ENCODE measurements around the gene ATXN10.

DNA sequence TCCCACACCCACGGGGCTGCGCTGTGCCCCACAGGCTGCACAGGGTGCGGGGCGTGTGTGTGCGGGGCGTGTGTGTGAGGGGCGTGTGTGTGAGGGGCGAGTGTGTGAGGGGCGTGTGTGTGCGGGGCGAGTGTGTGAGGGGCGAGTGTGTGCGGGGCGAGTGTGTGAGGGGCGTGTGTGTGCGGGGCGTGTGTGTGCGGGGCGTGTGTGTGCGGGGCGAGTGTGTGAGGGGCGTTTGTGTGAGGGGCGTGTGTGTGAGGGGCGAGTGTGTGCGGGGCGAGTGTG lies 218.7 kb downstream of the ATXN10 start:
- TF ChIP-seq GATA2 (IDR thresholded peaks at IDR 0.05; ENCODE audit: low read depth, low read length) (no peak), GATA3 (IDR thresholded peaks at IDR 0.05; ENCODE audit: low read depth, low read length) (no peak)
